HCT116 (cell line): ENCODE measurements around the gene HSD17B7. TPM values are rescaled to one million over a fixed set of nuclear protein-coding genes. Genes with fewer than 3 reads are reported as not detected.

ENCODE experiments used
- ATAC-seq: fragments of 200-7000 bp; cut with Tn5 transposase; 2 replicates; pipeline ENCODE4 v1.9.1; 2020; ENCODE audit warnings: mild to moderate bottlenecking, moderate library complexity
- BruUV-seq: library from RNA; stranded (reverse); fragments of 400-500 nt; replicated peaks from 2 replicates; lab custom pipeline; 2021; lab: Mats Ljungman, UMichigan
- CTCF ChIA-PET: fragments of 300-600 bp; sonication (Branson Sonifier 250); formaldehyde crosslinking; loops from one replicate; lab custom pipeline; 2021; ENCODE audit warnings: antibody characterized with exemption; lab: Charles Lee
- POLR2A ChIA-PET: fragments of 300-600, 350-600 bp; sonication (Branson Sonifier 250); formaldehyde crosslinking; loops from one replicate; lab custom pipeline; 2021; ENCODE audit warnings: antibody characterized with exemption; lab: Charles Lee
- RAD21 ChIA-PET, 2 experiments: fragments of 300-600 bp; sonication (Branson Sonifier 250); formaldehyde crosslinking; loops; one replicate each; lab custom pipeline; 2023; ENCODE audit warnings: low total read pairs in 2 of 2; ENCODE audit not compliant: uncharacterized antibody in 2 of 2, unreplicated experiment in 2 of 2, low non-redundant PET in 1 of 2; lab: Charles Lee
- DNase-seq: peaks from one replicate; pipeline ENCODE4 v3.0.0-alpha.2; 2010; ENCODE audit warnings: low read depth, low spot score
- H2AFZ ChIP-seq: fragments of 200-600 bp; shearing (Covaris generic), sonication (generic); 2 replicates; pipeline ENCODE4 v1.6.1; 2017; ENCODE audit warnings: low read depth, mixed run types, mixed read lengths, antibody characterized with exemption, low read length; ENCODE audit not compliant: poor library complexity, severe bottlenecking
- H3K27ac ChIP-seq: 2 replicates; pipeline ENCODE4 v1.5.1; 2012; ENCODE audit warnings: low read depth, low read length
- H3K27me3 ChIP-seq: fragments of 200-600 bp; sonication (generic); 2 replicates; pipeline ENCODE4 v1.6.1; 2016; ENCODE audit warnings: mixed run types, low read length, mixed read lengths; ENCODE audit not compliant: insufficient read depth
- H3K36me3 ChIP-seq, 2 experiments: fragments of 200-500 bp in 1 of 2; fragments of 200-600 bp in 1 of 2; sonication (Bioruptor generic) in 1 of 2; sonication (generic) in 1 of 2; 2 replicates each; pipeline versions ENCODE4 v1.5.1 to v1.6.1; 2014 to 2016; ENCODE audit warnings: low read length in 2 of 2, inconsistent platforms in 1 of 2, mixed read lengths in 1 of 2, mixed run types in 1 of 2; ENCODE audit not compliant: insufficient read depth in 2 of 2, control insufficient read depth in 1 of 2
- H3K4me1 ChIP-seq, 2 experiments: fragments of 200-600 bp in 1 of 2; sonication (generic) in 1 of 2; 2 replicates each; pipeline versions ENCODE4 v1.5.1 to v1.6.1; 2012 to 2017; ENCODE audit warnings: low read length in 2 of 2, inconsistent platforms in 1 of 2, mild to moderate bottlenecking in 1 of 2, mixed read lengths in 1 of 2, mixed run types in 1 of 2, moderate library complexity in 1 of 2; ENCODE audit not compliant: insufficient read depth in 2 of 2, control insufficient read depth in 1 of 2
- H3K4me2 ChIP-seq: fragments of 200-600 bp; sonication (generic); 2 replicates; pipeline ENCODE4 v1.6.1; 2017; ENCODE audit warnings: mixed run types, low read length, mixed read lengths
- H3K4me3 ChIP-seq, 2 experiments: fragments of 200-600 bp in 1 of 2; sonication (generic) in 1 of 2; replicated peaks in 1 of 2; 2 replicates each; pipeline ENCODE4 v1.5.1; 2011 to 2016; ENCODE audit warnings: low read length in 2 of 2, control low read depth in 1 of 2, low read depth in 1 of 2, mild to moderate bottlenecking in 1 of 2, mixed read lengths in 1 of 2, mixed run types in 1 of 2
- H3K79me2 ChIP-seq: fragments of 200-600 bp; sonication (generic); 2 replicates; pipeline ENCODE4 v1.6.1; 2017; ENCODE audit warnings: mild to moderate bottlenecking, mixed run types, low read length, moderate library complexity, mixed read lengths; ENCODE audit not compliant: insufficient read depth
- H3K9ac ChIP-seq: fragments of 200-600 bp; sonication (generic); 2 replicates; pipeline ENCODE4 v1.6.1; 2016; ENCODE audit warnings: low read length, mixed read lengths
- H3K9me2 ChIP-seq: fragments of 200-600 bp; sonication (generic), shearing (Covaris generic); 2 replicates; pipeline ENCODE4 v1.6.1; 2017; ENCODE audit warnings: mixed run types, mild to moderate bottlenecking, moderate library complexity; ENCODE audit not compliant: insufficient read depth
- H3K9me3 ChIP-seq, 2 experiments: fragments of 200-500 bp in 1 of 2; fragments of 200-600 bp in 1 of 2; sonication (Bioruptor generic) in 1 of 2; sonication (generic) in 1 of 2; 2 replicates each; pipeline ENCODE4 v1.6.1; 2014 to 2017; ENCODE audit warnings: low read length in 2 of 2, mixed read lengths in 2 of 2, inconsistent platforms in 1 of 2, low read depth in 1 of 2, mild to moderate bottlenecking in 1 of 2, mixed run types in 1 of 2, moderate library complexity in 1 of 2; ENCODE audit not compliant: control insufficient read depth in 1 of 2, insufficient read depth in 1 of 2
- H4K20me1 ChIP-seq: fragments of 200-600 bp; sonication (generic), shearing (Covaris generic); 2 replicates; pipeline ENCODE4 v1.6.1; 2017; ENCODE audit warnings: mixed run types, mild to moderate bottlenecking, moderate library complexity; ENCODE audit not compliant: insufficient read depth
- ATF3 ChIP-seq: IDR thresholded peaks from 2 replicates; pipeline ENCODE4 v1.6.1; 2012
- CTCF ChIP-seq, 3 experiments: fragments of 200-600 bp in 1 of 3; sonication (generic) in 1 of 3; IDR thresholded peaks in 2 of 3; conservative IDR thresholded peaks in 1 of 3; 2 replicates each; pipeline ENCODE4 v1.5.1; 2012 to 2017; ENCODE audit warnings: low read depth in 2 of 3, low read length in 2 of 3, antibody characterized with exemption in 1 of 3, borderline replicate concordance in 1 of 3, control low read depth in 1 of 3, mild to moderate bottlenecking in 1 of 3, mixed read lengths in 1 of 3, mixed run types in 1 of 3, moderate library complexity in 1 of 3; ENCODE audit not compliant: insufficient read depth in 1 of 3
- FOSL1 ChIP-seq: IDR thresholded peaks from 2 replicates; pipeline ENCODE4 v1.6.1; 2012; ENCODE audit warnings: low read depth
- MAX ChIP-seq: IDR thresholded peaks from 2 replicates; pipeline ENCODE4 v1.6.1; 2012
- POLR2A ChIP-seq: IDR thresholded peaks from 2 replicates; pipeline ENCODE4 v1.7.0; 2011; ENCODE audit warnings: borderline replicate concordance; ENCODE audit not compliant: insufficient read depth, insufficient read length; ENCODE audit errors: extremely low read depth
- POLR2AphosphoS5 ChIP-seq: IDR thresholded peaks from 2 replicates; pipeline ENCODE4 v1.6.1; 2011; ENCODE audit warnings: mild to moderate bottlenecking, low read depth, low read length, moderate library complexity
- RAD21 ChIP-seq: IDR thresholded peaks from 2 replicates; pipeline ENCODE4 v1.6.1; 2012; ENCODE audit warnings: low read depth, mild to moderate bottlenecking
- REST ChIP-seq: IDR thresholded peaks from 2 replicates; pipeline ENCODE4 v1.6.1; 2012; ENCODE audit warnings: low read depth
- SRF ChIP-seq: IDR thresholded peaks from 2 replicates; pipeline ENCODE4 v1.6.1; 2012; ENCODE audit warnings: low read depth
- ZFX ChIP-seq: fragments of 450-650 bp; IDR thresholded peaks from 2 replicates; pipeline ENCODE4 v1.6.1; 2017
- ZNF274 ChIP-seq: fragments of 200-500 bp; sonication (Bioruptor generic); IDR thresholded peaks from 2 replicates; pipeline ENCODE4 v1.6.1; 2014; ENCODE audit warnings: mild to moderate bottlenecking, low read depth, low read length, inconsistent platforms
- intact Hi-C: fragments of 100-400 bp; cut with micrococcal nuclease; formaldehyde crosslinking; loops from 2 replicates; pipeline ENCODE4 v1.10.0; 2022
- total RNA-seq: library from RNA; stranded (reverse); gene quantifications from one replicate; pipeline ENCODE4 v1.2.1, GENCODE V29; 2021; ENCODE audit not compliant: unreplicated experiment

HSD17B7 gene
- total RNA-seq, 1 experiment from 2014 or later = 22.6 TPM

- Histone ChIP-seq H3K9me3 (no peaks in the 10 kb centered on the region), H3K9me2 (no peaks in the 10 kb centered on the region; the same call in 1 of the 2 replicates), H3K9ac (no peak overlapping the region), H3K27me3 (no peaks in the 10 kb centered on the region; the same call in 1 of the 2 replicates), H3K4me1 (peaks cover 0 to 15% of the 10 kb centered on the region in 2 experiments; a peak in 2 of 4 replicates), H3K27ac (no peak overlapping the region), H3K79me2 (no peaks in the 10 kb centered on the region), H2AFZ (no peak overlapping the region), H3K36me3 (no peaks in the 10 kb centered on the region), H3K4me3 (no peak overlapping the region), H3K4me2 (no peak overlapping the region), H4K20me1 (no peaks in the 10 kb centered on the region)
- ChIA-PET CTCF (no interaction called here), POLR2A (no interaction called here), RAD21 (no interaction called here)
- ATAC-seq (0 out of 2 replicates have a peak, but pooled peaks have one; percentile 22), DNase-seq (no peak)
- intact Hi-C loops = no loop called here
- no TSS peak for BruUV-seq
- TF ChIP-seq CTCF (IDR thresholded peaks at IDR 0.05 in 2 of 3, conservative IDR thresholded peaks at IDR 0.05 in 1 of 3; ENCODE audit: borderline replicate concordance in 1 of 3, insufficient read depth in 1 of 3, low read depth in 2 of 3, low read length in 2 of 3) (peak in 1 of 3 experiments; percentile 15; a peak in 1 of 6 replicates), SRF (no peak), ATF3 (no peak), ZNF274 (no peak), ZFX (no peak), RAD21 (peak; percentile 43), POLR2AphosphoS5 (no peak), REST (no peak), POLR2A (no peak), MAX (no peak), FOSL1 (no peak)
Observed at GRCh38 chr1:162753001-162753658, 37.4 kb upstream of the HSD17B7 start.
